Measurements from ENCODE around the gene CCDC27. TPM values are rescaled to one million over a fixed set of nuclear protein-coding genes. Genes with fewer than 3 reads are reported as not detected.
A peak's percentile ranks its signal among the peaks of the same experiment; 100 is the strongest.

CCDC27 gene
- total RNA-seq, 1 experiment from 2014 or later = 0.13 TPM

DNA sequence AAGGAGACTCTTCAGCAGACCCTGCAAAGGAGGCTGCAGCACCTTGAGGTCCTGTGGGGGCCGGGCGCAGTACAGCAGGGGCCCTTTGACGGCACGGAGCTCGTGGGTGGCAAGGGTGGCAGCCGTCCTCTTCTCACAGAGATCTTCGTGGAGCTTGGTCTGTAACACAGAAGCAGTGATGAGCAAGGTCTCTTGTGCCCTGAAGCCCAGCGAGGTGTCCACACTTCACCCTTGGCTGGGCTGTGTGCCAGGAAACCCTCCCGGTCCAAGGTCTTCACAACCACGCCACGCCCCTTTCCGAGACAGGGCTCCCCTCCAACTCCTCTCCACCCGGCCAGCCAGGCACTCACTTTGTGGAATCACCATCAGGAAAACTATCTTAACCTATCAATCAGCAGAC lies 32.8 kb downstream of the CCDC27 start:
- Mint-ChIP-seq H3K9me3 (no peaks in the 10 kb centered on the region), H3K4me1 (peaks cover 10% of the 10 kb centered on the region), H3K27me3 (ENCODE audit: low read depth) (no peaks in the 10 kb centered on the region), H3K4me3 (no peak overlapping the region), H3K36me3 (peaks cover 72% of the 10 kb centered on the region), H3K27ac (peak overlapping the region; percentile 86)
- ChIA-PET POLR2A (interaction anchor here (0.9 kb wide), 1 partner anchor 11 kb away, joined by 3 read pairs; the partner anchor contains the start of gene LRRC47), CTCF (interaction anchor here (0.7 to 6.9 kb wide), 9 partner anchors 9 to 33 kb away, joined by 3 to 39 read pairs (median 5); partner anchors contain the start of genes CCDC27 and LRRC47)
- no peak for TF ChIP-seq TCF7 (CRISPR knock-in tag; IDR thresholded peaks at IDR 0.05; ENCODE audit: low read depth)
- TF ChIP-seq ZNF532 (CRISPR knock-in tag; IDR thresholded peaks at IDR 0.05; ENCODE audit: borderline replicate concordance) = no peak
- TF ChIP-seq, protein P1, sequence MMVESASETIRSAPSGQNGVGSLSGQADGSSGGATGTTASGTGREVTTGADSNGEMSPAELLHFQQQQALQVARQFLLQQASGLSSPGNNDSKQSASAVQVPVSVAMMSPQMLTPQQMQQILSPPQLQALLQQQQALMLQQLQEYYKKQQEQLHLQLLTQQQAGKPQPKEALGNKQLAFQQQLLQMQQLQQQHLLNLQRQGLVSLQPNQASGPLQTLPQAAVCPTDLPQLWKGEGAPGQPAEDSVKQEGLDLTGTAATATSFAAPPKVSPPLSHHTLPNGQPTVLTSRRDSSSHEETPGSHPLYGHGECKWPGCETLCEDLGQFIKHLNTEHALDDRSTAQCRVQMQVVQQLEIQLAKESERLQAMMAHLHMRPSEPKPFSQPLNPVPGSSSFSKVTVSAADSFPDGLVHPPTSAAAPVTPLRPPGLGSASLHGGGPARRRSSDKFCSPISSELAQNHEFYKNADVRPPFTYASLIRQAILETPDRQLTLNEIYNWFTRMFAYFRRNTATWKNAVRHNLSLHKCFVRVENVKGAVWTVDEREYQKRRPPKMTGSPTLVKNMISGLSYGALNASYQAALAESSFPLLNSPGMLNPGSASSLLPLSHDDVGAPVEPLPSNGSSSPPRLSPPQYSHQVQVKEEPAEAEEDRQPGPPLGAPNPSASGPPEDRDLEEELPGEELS (CRISPR knock-in tag; IDR thresholded peaks at IDR 0.05) = no peak
- TF ChIP-seq USF2 (CRISPR knock-in tag; IDR thresholded peaks at IDR 0.05) = no peak
- TF ChIP-seq NR3C1 (CRISPR knock-in tag; conservative IDR thresholded peaks at IDR 0.05; ENCODE audit: low read depth) = no peak
- TF ChIP-seq ZNF416 (CRISPR knock-in tag; IDR thresholded peaks at IDR 0.05) = no peak
- TF ChIP-seq ESRRA (CRISPR knock-in tag; IDR thresholded peaks at IDR 0.05; ENCODE audit: borderline replicate concordance) = no peak
- TF ChIP-seq ZNF512 (CRISPR knock-in tag; IDR thresholded peaks at IDR 0.05; ENCODE audit: borderline replicate concordance) = no peak
- no peak for TF ChIP-seq RELA (CRISPR knock-in tag; IDR thresholded peaks at IDR 0.05; ENCODE audit: borderline replicate concordance)
- no peak for TF ChIP-seq ERG (CRISPR knock-in tag; IDR thresholded peaks at IDR 0.05)
- TF ChIP-seq PRDM15 (CRISPR knock-in tag; IDR thresholded peaks at IDR 0.05) = no peak
- TF ChIP-seq EMX1 (CRISPR knock-in tag; IDR thresholded peaks at IDR 0.05) = no peak
- TF ChIP-seq, protein P2, sequence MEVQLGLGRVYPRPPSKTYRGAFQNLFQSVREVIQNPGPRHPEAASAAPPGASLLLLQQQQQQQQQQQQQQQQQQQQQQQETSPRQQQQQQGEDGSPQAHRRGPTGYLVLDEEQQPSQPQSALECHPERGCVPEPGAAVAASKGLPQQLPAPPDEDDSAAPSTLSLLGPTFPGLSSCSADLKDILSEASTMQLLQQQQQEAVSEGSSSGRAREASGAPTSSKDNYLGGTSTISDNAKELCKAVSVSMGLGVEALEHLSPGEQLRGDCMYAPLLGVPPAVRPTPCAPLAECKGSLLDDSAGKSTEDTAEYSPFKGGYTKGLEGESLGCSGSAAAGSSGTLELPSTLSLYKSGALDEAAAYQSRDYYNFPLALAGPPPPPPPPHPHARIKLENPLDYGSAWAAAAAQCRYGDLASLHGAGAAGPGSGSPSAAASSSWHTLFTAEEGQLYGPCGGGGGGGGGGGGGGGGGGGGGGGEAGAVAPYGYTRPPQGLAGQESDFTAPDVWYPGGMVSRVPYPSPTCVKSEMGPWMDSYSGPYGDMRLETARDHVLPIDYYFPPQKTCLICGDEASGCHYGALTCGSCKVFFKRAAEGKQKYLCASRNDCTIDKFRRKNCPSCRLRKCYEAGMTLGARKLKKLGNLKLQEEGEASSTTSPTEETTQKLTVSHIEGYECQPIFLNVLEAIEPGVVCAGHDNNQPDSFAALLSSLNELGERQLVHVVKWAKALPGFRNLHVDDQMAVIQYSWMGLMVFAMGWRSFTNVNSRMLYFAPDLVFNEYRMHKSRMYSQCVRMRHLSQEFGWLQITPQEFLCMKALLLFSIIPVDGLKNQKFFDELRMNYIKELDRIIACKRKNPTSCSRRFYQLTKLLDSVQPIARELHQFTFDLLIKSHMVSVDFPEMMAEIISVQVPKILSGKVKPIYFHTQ (CRISPR knock-in tag; IDR thresholded peaks at IDR 0.05) = no peak
- TF ChIP-seq, protein P3, sequence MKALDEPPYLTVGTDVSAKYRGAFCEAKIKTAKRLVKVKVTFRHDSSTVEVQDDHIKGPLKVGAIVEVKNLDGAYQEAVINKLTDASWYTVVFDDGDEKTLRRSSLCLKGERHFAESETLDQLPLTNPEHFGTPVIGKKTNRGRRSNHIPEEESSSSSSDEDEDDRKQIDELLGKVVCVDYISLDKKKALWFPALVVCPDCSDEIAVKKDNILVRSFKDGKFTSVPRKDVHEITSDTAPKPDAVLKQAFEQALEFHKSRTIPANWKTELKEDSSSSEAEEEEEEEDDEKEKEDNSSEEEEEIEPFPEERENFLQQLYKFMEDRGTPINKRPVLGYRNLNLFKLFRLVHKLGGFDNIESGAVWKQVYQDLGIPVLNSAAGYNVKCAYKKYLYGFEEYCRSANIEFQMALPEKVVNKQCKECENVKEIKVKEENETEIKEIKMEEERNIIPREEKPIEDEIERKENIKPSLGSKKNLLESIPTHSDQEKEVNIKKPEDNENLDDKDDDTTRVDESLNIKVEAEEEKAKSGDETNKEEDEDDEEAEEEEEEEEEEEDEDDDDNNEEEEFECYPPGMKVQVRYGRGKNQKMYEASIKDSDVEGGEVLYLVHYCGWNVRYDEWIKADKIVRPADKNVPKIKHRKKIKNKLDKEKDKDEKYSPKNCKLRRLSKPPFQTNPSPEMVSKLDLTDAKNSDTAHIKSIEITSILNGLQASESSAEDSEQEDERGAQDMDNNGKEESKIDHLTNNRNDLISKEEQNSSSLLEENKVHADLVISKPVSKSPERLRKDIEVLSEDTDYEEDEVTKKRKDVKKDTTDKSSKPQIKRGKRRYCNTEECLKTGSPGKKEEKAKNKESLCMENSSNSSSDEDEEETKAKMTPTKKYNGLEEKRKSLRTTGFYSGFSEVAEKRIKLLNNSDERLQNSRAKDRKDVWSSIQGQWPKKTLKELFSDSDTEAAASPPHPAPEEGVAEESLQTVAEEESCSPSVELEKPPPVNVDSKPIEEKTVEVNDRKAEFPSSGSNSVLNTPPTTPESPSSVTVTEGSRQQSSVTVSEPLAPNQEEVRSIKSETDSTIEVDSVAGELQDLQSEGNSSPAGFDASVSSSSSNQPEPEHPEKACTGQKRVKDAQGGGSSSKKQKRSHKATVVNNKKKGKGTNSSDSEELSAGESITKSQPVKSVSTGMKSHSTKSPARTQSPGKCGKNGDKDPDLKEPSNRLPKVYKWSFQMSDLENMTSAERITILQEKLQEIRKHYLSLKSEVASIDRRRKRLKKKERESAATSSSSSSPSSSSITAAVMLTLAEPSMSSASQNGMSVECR (CRISPR knock-in tag; IDR thresholded peaks at IDR 0.05; ENCODE audit: borderline replicate concordance) = no peak
- TF ChIP-seq GTF2I (CRISPR knock-in tag; conservative IDR thresholded peaks at IDR 0.05) = no peak
- ATAC-seq = no peak
- no peak for DNase-seq (ENCODE audit: low spot score)
